Activated B cell treated with CpG ODN at 0.5 μM for 24 hours (primary cell): ENCODE measurements around the gene REEP2. TPM values are rescaled to one million over a fixed set of nuclear protein-coding genes. Genes with fewer than 3 reads are reported as not detected.

Source experiments
- ATAC-seq: fragments of 200-7000 bp; cut with Tn5 transposase; one replicate; pipeline ENCODE4 v1.10.0; 2021; ENCODE audit warnings: low read depth, mild to moderate bottlenecking, moderate library complexity
- CTCF ChIA-PET: fragments of 350-600 bp; sonication (Branson Sonifier 250); formaldehyde crosslinking; loops from one replicate; lab custom pipeline; 2021; ENCODE audit warnings: antibody characterized with exemption; lab: Charles Lee
- POLR2A ChIA-PET: fragments of 350-600 bp; sonication (Branson Sonifier 250); formaldehyde crosslinking; loops from one replicate; lab custom pipeline; 2021; ENCODE audit warnings: antibody characterized with exemption; lab: Charles Lee
- DNase-seq: peaks from one replicate; pipeline ENCODE4 v3.0.0; 2022
- H3K27ac Mint-ChIP-seq: one replicate; pipeline ENCODE4 v1.8.0; 2020; ENCODE audit warnings: mixed read lengths
- H3K27me3 Mint-ChIP-seq: one replicate; pipeline ENCODE4 v1.8.0; 2021; ENCODE audit warnings: mixed read lengths
- H3K36me3 Mint-ChIP-seq: one replicate; pipeline ENCODE4 v1.8.0; 2021; ENCODE audit warnings: low read depth, mixed read lengths
- H3K4me1 Mint-ChIP-seq: one replicate; pipeline ENCODE4 v1.8.0; 2021; ENCODE audit warnings: mixed read lengths
- H3K4me3 Mint-ChIP-seq: one replicate; pipeline ENCODE4 v1.8.0; 2020; ENCODE audit warnings: mild to moderate bottlenecking, mixed read lengths
- H3K9me3 Mint-ChIP-seq: one replicate; pipeline ENCODE4 v1.8.0; 2020; ENCODE audit warnings: mixed read lengths
- CTCF ChIP-seq: fragments of 200-600 bp; IDR thresholded peaks from one replicate; pipeline ENCODE4 v1.8.0; 2022; ENCODE audit warnings: antibody characterized with exemption, mild to moderate bottlenecking
- intact Hi-C: fragments of 100-400 bp; cut with micrococcal nuclease; formaldehyde crosslinking; loops from one replicate; pipeline ENCODE4 v1.15.1; 2024
- total RNA-seq: library from RNA; stranded (reverse); gene quantifications from 2 replicates; pipeline ENCODE4 v1.2.3, GENCODE V29; 2022

The REEP2 gene
- total RNA-seq, 1 donor from 2014 or later, result not detected

GRCh38 chr5:138463419-138464007, 24.7 kb downstream of the REEP2 start:
- no peak for TF ChIP-seq CTCF
- Mint-ChIP-seq H3K4me3 (peak overlapping the region; percentile 89), H3K27ac (peak overlapping the region; percentile 92), H3K9me3 (no peaks in the 10 kb centered on the region), H3K36me3 (peaks cover 13% of the 10 kb centered on the region), H3K4me1 (peaks cover 52% of the 10 kb centered on the region), H3K27me3 (no peaks in the 10 kb centered on the region)
- ATAC-seq, result no peak
- CTCF ChIA-PET, result interaction anchor here (1.1 to 2.9 kb wide), 4 partner anchors 8 to 110 kb away, joined by 3 to 11 read pairs (median 5); no protein-coding TSS in a partner anchor
- DNase-seq, result no peak
- POLR2A ChIA-PET, result interaction anchor here (0.5 to 3.3 kb wide), 5 partner anchors 13 to 810 kb away, joined by 4 to 22 read pairs (median 12); partner anchors contain the start of genes ETF1 and HSPA9
- intact Hi-C loops, result loop anchor here (1.0 to 10.0 kb wide), 7 partner anchors 13 to 941 kb away; partner anchors contain the start of genes FAM53C, HNRNPA0, KDM3B and SPATA24

- Mint-ChIP-seq H3K4me3 (peak overlapping the region; percentile 89), H3K36me3 (peaks cover 13% of the 10 kb centered on the region), H3K27ac (peak overlapping the region; percentile 92), H3K9me3 (no peaks in the 10 kb centered on the region), H3K4me1 (peaks cover 49% of the 10 kb centered on the region), H3K27me3 (no peaks in the 10 kb centered on the region)
- peak; percentile 56 for ATAC-seq
- peak; percentile 87 for TF ChIP-seq CTCF
- ChIA-PET POLR2A (interaction anchor here (0.5 to 3.3 kb wide), 5 partner anchors 14 to 115 kb away, joined by 4 to 22 read pairs (median 12); partner anchors contain the start of genes ETF1, HSPA9 and KDM3B), CTCF (interaction anchor here (1.1 to 1.6 kb wide), 5 partner anchors 9 to 112 kb away, joined by 3 to 6 read pairs (median 5); partner anchors contain the start of gene KDM3B)
- peak; percentile 92 for DNase-seq
- intact Hi-C loops, result loop anchor here (1.0 to 10.0 kb wide), 7 partner anchors 14 to 941 kb away; partner anchors contain the start of genes FAM53C, HNRNPA0, KDM3B and SPATA24
Measured at GRCh38 chr5:138464008-138464387, 25.1 kb downstream of the REEP2 start.

GRCh38 chr5:138464388-138465260, 25.8 kb downstream of the REEP2 start:
- Mint-ChIP-seq H3K9me3 (no peaks in the 10 kb centered on the region), H3K4me1 (peaks cover 43% of the 10 kb centered on the region), H3K27me3 (no peaks in the 10 kb centered on the region), H3K36me3 (peaks cover 13% of the 10 kb centered on the region), H3K27ac (peak overlapping the region; percentile 92), H3K4me3 (peak overlapping the region; percentile 89)
- peak; percentile 64 for ATAC-seq
- peak; percentile 16 for TF ChIP-seq CTCF
- POLR2A ChIA-PET, result interaction anchor here (0.5 to 3.3 kb wide), 13 partner anchors 14 to 1643 kb away, joined by 3 to 22 read pairs (median 5); partner anchors contain the start of genes ETF1, FAM53C, HSPA9 and KDM3B
- intact Hi-C loops, result loop anchor here (1.0 to 10.0 kb wide), 12 partner anchors 14 to 1838 kb away; partner anchors contain the start of genes BRD8, ETF1, FAM53C and HNRNPA0
- CTCF ChIA-PET, result interaction anchor here (1.1 to 1.6 kb wide), 6 partner anchors 10 to 112 kb away, joined by 3 to 9 read pairs (median 5); partner anchors contain the start of gene KDM3B
- peak; percentile 94 for DNase-seq

GRCh38 chr5:138465261-138466124, 26.6 kb downstream of the REEP2 start, which contains the start of gene EGR1:
TSS of gene EGR1 (plus strand) at chr5:138465479. CDS start at chr5:138465762, 283 bp downstream.
- CTCF ChIA-PET, result interaction anchor here (1.2 to 1.6 kb wide), 6 partner anchors 10 to 113 kb away, joined by 5 to 9 read pairs (median 5); partner anchors contain the start of gene KDM3B
- peak within 1 kb of the TSS; percentile 89 for H3K4me3 Mint-ChIP-seq
- peak within 1 kb of the TSS; percentile 92 for H3K27ac Mint-ChIP-seq
- peaks cover 34% of the 10 kb centered on the region for H3K4me1 Mint-ChIP-seq
- H3K36me3 Mint-ChIP-seq, result peaks cover 13% of the 10 kb centered on the region
- no peak for TF ChIP-seq CTCF
- ATAC-seq, result peak; percentile 52
- DNase-seq, result peak; percentile 58
- H3K27me3 Mint-ChIP-seq, result no peaks in the 10 kb centered on the region
- no peaks in the 10 kb centered on the region for H3K9me3 Mint-ChIP-seq
- POLR2A ChIA-PET, result interaction anchor here (0.5 to 3.3 kb wide), 15 partner anchors 15 to 1642 kb away, joined by 3 to 22 read pairs (median 5); partner anchors contain the start of genes ETF1, FAM53C, HSPA9 and KDM3B
- intact Hi-C loops, result loop anchor here (1.0 to 10.0 kb wide), 7 partner anchors 27 to 1837 kb away; partner anchors contain the start of genes BRD8, ETF1, HSPA9 and PFDN1
